Measurements from ENCODE around the gene PI4K2B.
"Not testable (repeated sequence)": the region's sequence is repeated elsewhere in the genome, so short reads cannot be mapped to it uniquely, and the experiment has no call there.

PI4K2B gene

GRCh38 chr4:25308306-25308705 lies 74.5 kb downstream of the PI4K2B start:
- no peak for DNase-seq

GRCh38 chr4:25308761-25309160 lies 74.9 kb downstream of the PI4K2B start:
- no peak for DNase-seq

- DNase-seq: no peak
Measured at GRCh38 chr4:25310066-25310802, 76.4 kb downstream of the PI4K2B start.

- no peak for DNase-seq
Measured at GRCh38 chr4:25310803-25311166, 77.0 kb downstream of the PI4K2B start.

GRCh38 chr4:25312496-25313200 lies 78.8 kb downstream of the PI4K2B start, which contains the start of gene ZCCHC4:
ZCCHC4 (plus strand) TSS chr4:25312774; CDS start chr4:25312810, 36 bp downstream.
- DNase-seq: peak; percentile 90

- no peak for DNase-seq
Measured at GRCh38 chr4:25313201-25313895, 79.5 kb downstream of the PI4K2B start.

- no peak for DNase-seq
Measured at GRCh38 chr4:25320336-25320735, 86.5 kb downstream of the PI4K2B start.

GRCh38 chr4:25320773-25321172 lies 86.9 kb downstream of the PI4K2B start:
- DNase-seq: no peak

GRCh38 chr4:25321703-25322102 lies 87.9 kb downstream of the PI4K2B start:
- no peak for DNase-seq

- DNase-seq: not testable (repeated sequence)
Measured at GRCh38 chr4:25328463-25328862, 94.6 kb downstream of the PI4K2B start.

All from central memory CD4-positive, alpha-beta T cell (primary cell).